HepG2 (cell line): Measurements from ENCODE around the gene TSR1. TPM values are rescaled to one million over a fixed set of nuclear protein-coding genes. Genes with fewer than 3 reads are reported as not detected.
A peak's percentile ranks its signal among the peaks of the same experiment; 100 is the strongest.

ENCODE experiments used
- BCL6 ChIP-seq: IDR thresholded peaks from 2 replicates; pipeline ENCODE4 v1.6.1; 2016; ENCODE audit warnings: missing genetic modification reagents, missing compliant biosample characterization
- GMEB1 ChIP-seq: sonication (generic); formaldehyde crosslinking; IDR thresholded peaks from 2 replicates; pipeline ENCODE4 v1.5.1; 2020; ENCODE audit warnings: missing genetic modification reagents, mild to moderate bottlenecking, borderline replicate concordance
- HNRNPLL ChIP-seq: fragments of 200-400 bp; formaldehyde crosslinking; IDR thresholded peaks from 2 replicates; pipeline ENCODE4 v1.6.1; 2017; ENCODE audit warnings: mild to moderate bottlenecking, low read depth, low read length; ENCODE audit not compliant: poor library complexity, severe bottlenecking
- IKZF5 ChIP-seq: IDR thresholded peaks from 2 replicates; pipeline ENCODE4 v1.6.1; 2018; ENCODE audit warnings: missing genetic modification reagents, mild to moderate bottlenecking, missing compliant biosample characterization
- NFE2 ChIP-seq: sonication (generic); formaldehyde crosslinking; IDR thresholded peaks from 2 replicates; pipeline ENCODE4 v1.4.0; 2020; ENCODE audit warnings: missing genetic modification reagents
- PAX8 ChIP-seq: sonication (generic); formaldehyde crosslinking; IDR thresholded peaks from 2 replicates; pipeline ENCODE4 v1.8.0; 2022; ENCODE audit warnings: mild to moderate bottlenecking, missing genetic modification reagents, borderline replicate concordance
- PAXIP1 ChIP-seq: sonication (generic); formaldehyde crosslinking; conservative IDR thresholded peaks from 2 replicates; pipeline ENCODE4 v1.4.0; 2020; ENCODE audit warnings: mild to moderate bottlenecking, missing genetic modification reagents, moderate library complexity
- SP4 ChIP-seq: sonication (generic); formaldehyde crosslinking; IDR thresholded peaks from 2 replicates; pipeline ENCODE4 v1.8.1; 2023; ENCODE audit warnings: mild to moderate bottlenecking, missing genetic modification reagents
- ZFP91 ChIP-seq: sonication (generic); formaldehyde crosslinking; IDR thresholded peaks from 2 replicates; pipeline ENCODE4 v1.9.0; 2022; ENCODE audit warnings: missing genetic modification reagents, mild to moderate bottlenecking, borderline replicate concordance
- ZHX2 ChIP-seq, 2 experiments: sonication (generic) in 1 of 2; formaldehyde crosslinking in 1 of 2; IDR thresholded peaks; 2 replicates each; pipeline versions ENCODE4 v1.6.1 to v1.9.0; 2014 to 2022; ENCODE audit warnings: antibody characterized with exemption in 1 of 2, borderline replicate concordance in 1 of 2, inconsistent platforms in 1 of 2, low read depth in 1 of 2, missing genetic modification reagents in 1 of 2
- ZNF607 ChIP-seq: sonication (generic); formaldehyde crosslinking; IDR thresholded peaks from 2 replicates; pipeline ENCODE4 v1.5.1; 2020; ENCODE audit warnings: missing genetic modification reagents, mild to moderate bottlenecking, borderline replicate concordance
- polyA plus RNA-seq, 8 experiments: library from polyadenylated mRNA; depleted of rRNA in 3 of 8; stranded (reverse) in 7 of 8; unstranded in 1 of 8; fragments of >200 nt; fragmentation: Illumina TruSeq in 4 of 8; extraction: Trizol in 4 of 8; gene quantifications; 2 replicates each; pipeline versions ENCODE4 v1.2.1 to v1.2.3, GENCODE V29; 2011 to 2016; ENCODE audit warnings: low read depth in 4 of 8, missing spikeins in 1 of 8, mixed read lengths in 1 of 8; ENCODE audit not compliant: insufficient read depth in 1 of 8
- total RNA-seq, 5 experiments: library from RNA; depleted of rRNA; stranded (reverse); fragments of >200 nt; fragmentation: Illumina TruSeq; extraction: Trizol; gene quantifications; 2 replicates each; pipeline ENCODE4 v1.2.3, GENCODE V29; 2016; ENCODE audit warnings: low read depth in 1 of 5

Gene TSR1
- total and polyA plus RNA-seq, 2 of the 13 experiments (the other 11 are each of a cell fraction or from before 2014, with no cell fraction given), result 7.1 to 65.8 TPM

- TF ChIP-seq ZHX2 (IDR thresholded peaks at IDR 0.05; ENCODE audit: low read depth) (0 out of 2 replicates have a peak, but pooled peaks have one; percentile 17), ZHX2 (CRISPR knock-in tag; IDR thresholded peaks at IDR 0.05; ENCODE audit: borderline replicate concordance) (no peak), ZFP91 (CRISPR knock-in tag) (peak; percentile 75), BCL6 (CRISPR knock-in tag) (peak; percentile 28), PAX8 (CRISPR knock-in tag) (peak; percentile 72; the same call in 1 of the 2 replicates), GMEB1 (CRISPR knock-in tag) (peak; percentile 37; the same call in 1 of the 2 replicates), HNRNPLL (peak; percentile 94), ZNF607 (peak; percentile 19; the same call in 1 of the 2 replicates), IKZF5 (CRISPR knock-in tag) (peak; percentile 39), PAXIP1 (CRISPR knock-in tag) (peak; percentile 43), SP4 (CRISPR knock-in tag) (0 out of 2 replicates have a peak, but pooled peaks have one; percentile 52), NFE2 (no peak)
These were observed 32.8 kb downstream of the TSR1 start, which contains the start of the genes SMG6 and SRR (continued) for GRCh38 chr17:2303204-2304188.
